ENCODE data around the gene PRTFDC1. TPM values are rescaled to one million over a fixed set of nuclear protein-coding genes. Genes with fewer than 3 reads are reported as not detected.

PRTFDC1 gene
- total and polyA plus RNA-seq, 2 donors (not counting 1 experiment from before 2014, with no cell fraction given), result 26.9 to 32.7 TPM

DNA sequence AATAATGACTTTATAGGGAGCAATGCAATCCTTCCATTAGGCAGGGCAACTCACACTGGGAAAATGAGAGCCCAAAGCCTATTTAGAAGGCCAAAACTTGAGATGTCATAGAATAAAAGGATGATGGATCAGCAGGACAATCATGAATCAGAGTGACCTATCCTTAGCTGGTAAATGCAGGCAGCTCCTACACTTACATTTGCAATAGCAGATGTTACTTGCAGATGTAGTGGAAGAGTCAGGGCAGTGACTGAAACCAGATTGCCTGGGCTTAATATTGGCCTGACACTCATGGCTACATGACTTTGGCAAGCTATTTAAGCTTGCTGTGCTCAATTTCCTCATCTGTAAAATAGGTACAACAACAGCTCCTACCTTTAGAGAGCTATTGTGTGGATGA, 98.7 kb downstream of the PRTFDC1 start:
- no peak overlapping the region for H3K27ac ChIP-seq (ENCODE audit: insufficient read depth, low read length)
- H3K9me3 ChIP-seq (ENCODE audit: control insufficient read depth, insufficient read depth, low read depth, low read length), result no peaks in the 10 kb centered on the region
- no peak for DNase-seq (ENCODE audit: low read depth in 2 of 2)
- no peak overlapping the region for H3K9ac ChIP-seq (ENCODE audit: insufficient read depth, low read length)
- H3K27me3 ChIP-seq (ENCODE audit: control insufficient read depth, insufficient read depth, low read length), result no peaks in the 10 kb centered on the region
- no peaks in the 10 kb centered on the region for H3K36me3 ChIP-seq (ENCODE audit: control insufficient read depth, insufficient read depth, low read length)
- H2AFZ ChIP-seq (ENCODE audit: low read length), result no peak overlapping the region
- H3K79me2 ChIP-seq (ENCODE audit: control insufficient read depth, insufficient read depth, low read length), result no peaks in the 10 kb centered on the region
- H3K4me3 ChIP-seq (replicated peaks in 1 of 4; ENCODE audit: control extremely low read depth in 1 of 4, insufficient read depth in 1 of 4, low read depth in 3 of 4, low read length in 4 of 4), result no peak overlapping the region
- TF ChIP-seq, protein P1, sequence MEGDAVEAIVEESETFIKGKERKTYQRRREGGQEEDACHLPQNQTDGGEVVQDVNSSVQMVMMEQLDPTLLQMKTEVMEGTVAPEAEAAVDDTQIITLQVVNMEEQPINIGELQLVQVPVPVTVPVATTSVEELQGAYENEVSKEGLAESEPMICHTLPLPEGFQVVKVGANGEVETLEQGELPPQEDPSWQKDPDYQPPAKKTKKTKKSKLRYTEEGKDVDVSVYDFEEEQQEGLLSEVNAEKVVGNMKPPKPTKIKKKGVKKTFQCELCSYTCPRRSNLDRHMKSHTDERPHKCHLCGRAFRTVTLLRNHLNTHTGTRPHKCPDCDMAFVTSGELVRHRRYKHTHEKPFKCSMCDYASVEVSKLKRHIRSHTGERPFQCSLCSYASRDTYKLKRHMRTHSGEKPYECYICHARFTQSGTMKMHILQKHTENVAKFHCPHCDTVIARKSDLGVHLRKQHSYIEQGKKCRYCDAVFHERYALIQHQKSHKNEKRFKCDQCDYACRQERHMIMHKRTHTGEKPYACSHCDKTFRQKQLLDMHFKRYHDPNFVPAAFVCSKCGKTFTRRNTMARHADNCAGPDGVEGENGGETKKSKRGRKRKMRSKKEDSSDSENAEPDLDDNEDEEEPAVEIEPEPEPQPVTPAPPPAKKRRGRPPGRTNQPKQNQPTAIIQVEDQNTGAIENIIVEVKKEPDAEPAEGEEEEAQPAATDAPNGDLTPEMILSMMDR (conservative IDR thresholded peaks at IDR 0.05 in 1 of 2, IDR thresholded peaks at IDR 0.05 in 1 of 2; ENCODE audit: low read depth in 1 of 2, low read length in 2 of 2), result no peak
- no peak for TF ChIP-seq EZH2 (IDR thresholded peaks at IDR 0.05; ENCODE audit: low read length, missing control alignments)
- H3K4me2 ChIP-seq (ENCODE audit: extremely low read depth, insufficient read depth, low read length), result no peak overlapping the region
- no peaks in the 10 kb centered on the region for H4K20me1 ChIP-seq (ENCODE audit: control insufficient read depth, extremely low read depth, insufficient read depth, low read length)
- peaks cover 3% of the 10 kb centered on the region for H3K4me1 ChIP-seq (ENCODE audit: control insufficient read depth, extremely low read depth, insufficient read depth, low read length)

DNA sequence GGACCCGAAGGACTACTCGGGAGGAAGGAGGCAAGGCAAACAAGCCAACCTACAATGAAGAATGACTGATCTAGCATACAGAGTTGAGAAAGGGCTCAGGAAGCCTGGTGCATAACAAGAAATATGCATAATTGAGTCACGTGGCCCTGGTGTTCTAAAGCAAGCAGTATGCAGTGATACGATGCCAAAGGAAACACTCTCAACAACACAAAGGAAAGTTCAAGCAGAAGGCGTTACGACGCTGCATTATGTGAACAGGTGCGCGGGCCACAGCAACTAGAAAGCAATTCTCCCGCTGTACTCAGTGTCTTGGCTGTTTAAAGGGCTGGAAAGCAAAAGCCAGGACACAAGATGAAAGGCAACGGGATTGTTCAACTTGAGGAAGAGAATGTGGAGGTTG, 100.8 kb downstream of the PRTFDC1 start:
- Histone ChIP-seq H3K9me3 (ENCODE audit: control insufficient read depth, insufficient read depth, low read depth, low read length) (no peaks in the 10 kb centered on the region), H3K79me2 (ENCODE audit: control insufficient read depth, insufficient read depth, low read length) (no peaks in the 10 kb centered on the region), H3K9ac (ENCODE audit: insufficient read depth, low read length) (no peak overlapping the region), H3K4me1 (ENCODE audit: control insufficient read depth, extremely low read depth, insufficient read depth, low read length) (no peaks in the 10 kb centered on the region), H2AFZ (ENCODE audit: low read length) (no peak overlapping the region), H4K20me1 (ENCODE audit: control insufficient read depth, extremely low read depth, insufficient read depth, low read length) (no peaks in the 10 kb centered on the region), H3K27me3 (ENCODE audit: control insufficient read depth, insufficient read depth, low read length) (no peaks in the 10 kb centered on the region), H3K4me2 (ENCODE audit: extremely low read depth, insufficient read depth, low read length) (no peak overlapping the region), H3K36me3 (ENCODE audit: control insufficient read depth, insufficient read depth, low read length) (no peaks in the 10 kb centered on the region), H3K4me3 (replicated peaks in 1 of 4; ENCODE audit: control extremely low read depth in 1 of 4, insufficient read depth in 1 of 4, low read depth in 3 of 4, low read length in 4 of 4) (no peak overlapping the region), H3K27ac (ENCODE audit: insufficient read depth, low read length) (no peak overlapping the region)
- TF ChIP-seq, protein P1 (conservative IDR thresholded peaks at IDR 0.05 in 1 of 2, IDR thresholded peaks at IDR 0.05 in 1 of 2; ENCODE audit: low read depth in 1 of 2, low read length in 2 of 2), result no peak
- TF ChIP-seq EZH2 (IDR thresholded peaks at IDR 0.05; ENCODE audit: low read length, missing control alignments), result no peak
- DNase-seq (ENCODE audit: low read depth in 2 of 2), result peak; percentile 42 to 91

DNA sequence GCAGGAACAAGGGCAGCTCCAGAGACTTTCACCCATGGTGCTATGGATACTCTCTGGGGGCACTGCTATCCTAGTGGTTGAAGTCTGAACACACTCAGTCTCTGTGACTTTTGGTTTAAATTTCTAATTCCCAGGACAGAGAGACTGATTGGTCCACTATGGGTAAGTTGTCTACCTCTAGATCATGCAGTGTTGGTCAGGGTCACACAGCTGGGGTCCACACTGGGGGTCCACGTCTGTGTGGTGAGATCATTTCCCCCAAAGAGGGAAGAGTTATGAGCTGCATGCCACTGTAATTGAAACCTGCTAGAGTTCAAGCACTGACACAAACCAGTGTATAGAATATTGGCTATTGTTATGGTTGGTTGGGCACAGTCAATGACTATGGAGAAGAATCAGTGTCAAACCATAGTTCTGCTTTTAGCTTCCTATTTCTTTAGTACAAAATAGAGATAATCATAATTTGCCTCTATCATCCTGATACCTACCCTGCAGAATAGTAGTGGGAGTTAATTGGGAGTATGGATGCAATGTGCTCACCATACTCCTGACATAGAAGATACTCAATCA, 101.6 kb downstream of the PRTFDC1 start:
- DNase-seq (ENCODE audit: low read depth in 2 of 2), result no peak
- Histone ChIP-seq H3K36me3 (ENCODE audit: control insufficient read depth, insufficient read depth, low read length) (no peaks in the 10 kb centered on the region), H4K20me1 (ENCODE audit: control insufficient read depth, extremely low read depth, insufficient read depth, low read length) (no peaks in the 10 kb centered on the region), H3K9me3 (ENCODE audit: control insufficient read depth, insufficient read depth, low read depth, low read length) (no peaks in the 10 kb centered on the region), H3K27ac (ENCODE audit: insufficient read depth, low read length) (no peak overlapping the region), H2AFZ (ENCODE audit: low read length) (no peak overlapping the region), H3K4me1 (ENCODE audit: control insufficient read depth, extremely low read depth, insufficient read depth, low read length) (no peaks in the 10 kb centered on the region), H3K9ac (ENCODE audit: insufficient read depth, low read length) (no peak overlapping the region), H3K79me2 (ENCODE audit: control insufficient read depth, insufficient read depth, low read length) (no peaks in the 10 kb centered on the region), H3K27me3 (ENCODE audit: control insufficient read depth, insufficient read depth, low read length) (no peaks in the 10 kb centered on the region), H3K4me2 (ENCODE audit: extremely low read depth, insufficient read depth, low read length) (no peak overlapping the region), H3K4me3 (replicated peaks in 1 of 4; ENCODE audit: control extremely low read depth in 1 of 4, insufficient read depth in 1 of 4, low read depth in 3 of 4, low read length in 4 of 4) (no peak overlapping the region)
- TF ChIP-seq EZH2 (IDR thresholded peaks at IDR 0.05; ENCODE audit: low read length, missing control alignments), result no peak
- TF ChIP-seq, protein P1 (conservative IDR thresholded peaks at IDR 0.05 in 1 of 2, IDR thresholded peaks at IDR 0.05 in 1 of 2; ENCODE audit: low read depth in 1 of 2, low read length in 2 of 2), result no peak
